Stimulated activated naive CD8-positive, alpha-beta T cell treated with anti-CD3 and anti-CD28 coated beads, Interleukin-15, Interleukin-2, amounts not matched to agents 100 U/mL and 50 U/mL, for 24 hours (primary cell): Measurements from ENCODE around the gene RARB.

Source experiments
- ATAC-seq: fragments of 150-1000 bp; cut with Tn5 transposase; one replicate; pipeline ENCODE4 v1.10.0; 2021
- DNase-seq: peaks from one replicate; pipeline ENCODE4 v3.0.0; 2021

Gene RARB

GRCh38 chr3:25448750-25449692, 21.0 kb downstream of the RARB start:
- no peak for DNase-seq
- no peak for ATAC-seq

- DNase-seq (no peak), ATAC-seq (no peak)
Observed at GRCh38 chr3:25449857-25450256, 21.8 kb downstream of the RARB start.

GRCh38 chr3:25452192-25452591, 24.1 kb downstream of the RARB start:
- ATAC-seq (no peak), DNase-seq (no peak)

GRCh38 chr3:25452740-25453139, 24.7 kb downstream of the RARB start:
- no peak for ATAC-seq
- DNase-seq = no peak

GRCh38 chr3:25453619-25454004, 25.5 kb downstream of the RARB start:
- no peak for DNase-seq
- no peak for ATAC-seq

GRCh38 chr3:25454005-25454927, 26.2 kb downstream of the RARB start:
- ATAC-seq (no peak), DNase-seq (no peak)

DNA sequence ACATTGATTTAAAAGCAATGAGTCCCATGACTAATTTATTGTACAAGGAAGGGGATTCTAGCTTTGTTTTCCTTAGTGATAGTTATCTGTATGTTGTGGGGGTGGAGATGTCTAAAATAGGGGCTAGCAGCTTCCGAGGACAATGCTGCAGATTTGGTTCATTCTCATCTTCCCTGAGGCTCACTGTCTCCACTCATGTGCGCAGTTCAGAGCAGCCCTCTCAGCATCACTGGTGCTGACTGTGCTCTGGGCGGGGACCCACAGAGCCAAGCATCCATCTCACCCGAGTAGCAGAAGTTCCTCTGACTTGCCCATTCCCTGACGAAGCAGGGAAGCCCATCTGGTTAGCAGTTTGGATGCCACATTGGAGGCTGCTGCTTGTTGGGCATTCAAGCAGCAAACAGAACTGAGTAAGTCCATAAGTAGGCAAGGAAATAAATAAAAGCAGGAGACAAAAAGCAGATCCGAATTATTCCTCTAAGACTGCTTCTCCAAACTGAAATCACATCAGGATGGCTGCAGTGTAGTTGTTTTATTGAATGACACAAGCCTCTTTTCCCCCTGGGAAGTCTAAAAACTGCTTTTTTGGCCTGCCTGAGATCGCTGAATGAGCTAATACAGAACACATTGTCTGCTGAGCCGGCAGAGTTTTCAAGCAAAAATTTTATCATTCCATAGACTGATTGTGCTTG, 27.5 kb downstream of the RARB start:
- ATAC-seq (no peak), DNase-seq (no peak)

- ATAC-seq (no peak), DNase-seq (no peak)
Observed at GRCh38 chr3:25456723-25457670, 28.9 kb downstream of the RARB start.

- DNase-seq (no peak), ATAC-seq (no peak)
Observed at GRCh38 chr3:25457671-25458419, 29.8 kb downstream of the RARB start.

DNA sequence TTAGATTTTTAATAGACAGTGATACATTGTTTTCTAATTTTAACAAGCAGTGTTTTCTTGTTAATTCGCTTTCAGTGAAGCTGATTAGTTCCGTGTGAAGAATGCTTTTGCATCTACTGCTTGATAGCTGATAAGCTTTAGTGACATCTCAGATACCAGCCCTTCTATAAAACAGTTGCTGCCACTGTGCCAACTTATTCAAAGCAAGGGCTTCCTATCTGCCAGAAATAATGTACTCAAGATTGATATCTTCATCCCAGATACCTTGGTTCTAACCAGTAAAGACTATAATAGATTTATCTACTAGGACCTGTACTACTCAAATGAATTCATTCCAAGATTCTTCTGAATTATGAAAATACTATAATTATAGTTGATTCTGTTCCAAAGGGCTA, 30.4 kb downstream of the RARB start:
- DNase-seq = no peak
- no peak for ATAC-seq

DNA sequence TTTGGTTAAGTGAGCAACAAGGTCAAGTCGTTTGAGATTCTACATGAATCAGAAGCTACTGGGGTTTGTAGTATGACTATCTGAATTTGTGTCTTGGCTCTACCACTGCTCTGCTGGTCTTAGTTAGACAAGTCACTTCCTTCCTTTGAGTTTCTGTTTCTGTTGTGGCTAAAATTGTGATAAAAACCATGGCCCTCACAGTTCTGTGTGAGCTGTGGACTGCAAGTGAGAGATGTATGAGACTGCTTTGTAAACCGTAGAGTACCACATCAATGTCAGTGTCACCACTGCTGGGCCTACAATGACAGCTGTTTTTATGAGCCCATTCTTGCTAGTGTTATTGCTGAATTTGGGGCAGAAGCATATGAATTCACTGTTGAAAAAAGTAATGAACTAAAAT, 32.7 kb downstream of the RARB start:
- peak; percentile 57 for ATAC-seq
- no peak for DNase-seq

DNA sequence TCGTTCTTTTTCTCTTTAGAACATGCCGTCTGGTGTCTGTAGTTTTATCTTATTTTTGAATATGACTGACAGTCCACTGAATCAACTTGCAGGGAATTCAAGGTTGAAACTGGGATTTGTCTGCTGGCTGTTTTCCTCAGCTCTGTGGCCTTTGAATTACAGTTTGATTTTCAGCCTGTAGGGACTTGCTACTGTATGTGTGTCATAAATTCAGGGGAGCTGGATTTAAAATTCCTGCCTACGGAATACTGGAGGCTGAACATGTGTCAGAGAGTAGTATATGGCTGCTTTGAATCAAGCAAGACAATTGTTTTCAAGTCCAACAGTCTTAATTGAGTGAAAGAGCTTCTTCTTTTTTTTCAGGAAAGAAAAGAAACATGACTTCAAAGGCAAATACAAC, 33.9 kb downstream of the RARB start:
- DNase-seq (no peak), ATAC-seq (no peak)

DNA sequence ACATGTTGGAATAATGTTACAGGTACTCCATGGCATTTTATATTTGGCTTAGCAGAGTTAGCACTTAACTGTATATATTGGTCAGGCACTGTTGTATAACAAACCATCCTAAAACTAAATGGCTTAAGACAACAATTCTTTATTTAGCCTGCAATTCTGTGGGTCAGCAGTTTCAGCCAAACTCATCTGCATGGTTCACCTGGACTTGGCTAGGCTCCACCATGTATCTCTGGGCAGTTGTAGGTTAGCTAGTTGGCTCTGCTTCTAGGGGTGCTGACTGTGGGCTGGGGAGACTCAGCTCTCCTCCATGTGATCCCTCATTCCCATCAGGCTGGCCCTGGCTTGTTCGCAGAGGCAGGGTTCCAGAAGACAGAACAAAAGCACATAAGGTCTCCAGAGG, 34.4 kb downstream of the RARB start:
- ATAC-seq (no peak), DNase-seq (no peak)

DNA sequence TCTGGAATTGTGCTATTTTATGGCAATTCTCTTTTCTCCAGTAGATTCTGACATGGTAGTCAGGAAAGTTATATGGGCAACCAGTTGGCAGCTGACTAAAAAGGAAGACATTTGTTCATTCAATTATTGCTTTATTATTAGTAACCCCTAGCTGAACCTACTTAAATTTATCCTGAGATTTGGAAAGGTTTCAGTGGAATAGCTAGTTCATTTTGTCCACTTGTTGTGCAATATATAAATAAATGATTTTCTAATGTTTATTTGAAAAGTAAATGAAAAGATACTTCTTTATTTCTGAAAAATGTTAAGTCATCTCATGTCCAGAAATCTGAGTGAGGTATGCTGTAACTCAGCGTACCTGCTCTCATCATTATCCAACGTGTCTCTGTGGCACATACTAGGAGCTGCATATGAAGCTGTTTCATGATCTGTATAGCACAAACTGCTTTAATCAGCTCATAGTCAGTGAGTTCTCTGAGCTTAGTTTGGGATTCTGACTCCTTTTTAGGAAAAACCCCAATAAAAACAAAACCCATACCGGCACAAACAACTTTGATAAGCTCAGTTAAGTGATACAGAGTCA, 35.9 kb downstream of the RARB start:
- no peak for DNase-seq
- no peak for ATAC-seq

DNA sequence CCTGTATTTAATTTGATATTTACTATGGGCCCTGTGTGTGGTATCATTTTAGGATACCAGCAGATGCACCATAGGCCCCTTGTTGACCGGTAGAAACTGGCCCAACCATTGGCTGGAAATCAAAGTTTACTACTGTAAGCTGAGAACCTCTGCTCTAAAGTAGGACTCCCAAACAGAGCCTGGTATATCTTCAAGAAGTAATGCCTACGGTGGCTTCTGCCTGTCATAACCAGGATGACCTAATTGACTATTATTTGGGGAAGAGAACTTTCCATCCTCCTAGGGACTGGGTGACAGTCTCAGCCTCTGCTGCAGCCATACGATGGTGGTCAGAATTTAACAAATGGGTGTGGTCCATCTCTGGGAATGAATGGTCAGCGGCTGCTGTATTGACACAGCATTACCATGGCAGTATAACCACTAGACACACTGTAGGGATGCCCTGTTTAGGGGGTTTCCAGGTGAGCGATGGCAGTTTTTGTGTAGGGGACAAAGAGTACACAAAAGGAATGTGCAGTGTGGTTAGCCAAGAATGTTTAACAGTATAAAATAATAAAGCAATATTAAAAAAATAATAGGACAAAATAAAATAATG, 37.3 kb downstream of the RARB start:
- ATAC-seq (no peak), DNase-seq (no peak)

- DNase-seq (no peak), ATAC-seq (no peak)
Observed at GRCh38 chr3:25468866-25469319, 40.8 kb downstream of the RARB start.

DNA sequence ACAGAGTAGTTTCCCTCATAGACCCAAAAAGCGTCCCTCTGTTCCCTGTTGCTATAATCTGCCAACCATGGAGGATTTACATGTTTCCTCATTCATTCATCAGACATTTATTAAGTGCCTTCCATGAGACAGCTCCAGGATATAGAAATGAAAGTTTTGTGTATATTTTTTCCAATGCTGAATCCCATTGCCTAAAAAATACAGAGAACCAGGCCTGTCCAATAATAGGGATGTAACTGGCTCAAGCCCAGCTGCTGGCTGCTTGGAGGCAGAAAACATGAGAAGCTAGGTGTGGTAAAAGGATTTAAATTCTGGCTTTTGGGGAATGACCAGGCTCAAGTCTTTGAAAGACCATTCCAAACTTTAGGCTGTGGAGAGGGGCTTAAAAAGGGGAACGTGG, 41.5 kb downstream of the RARB start:
- DNase-seq = no peak
- ATAC-seq = no peak

DNA sequence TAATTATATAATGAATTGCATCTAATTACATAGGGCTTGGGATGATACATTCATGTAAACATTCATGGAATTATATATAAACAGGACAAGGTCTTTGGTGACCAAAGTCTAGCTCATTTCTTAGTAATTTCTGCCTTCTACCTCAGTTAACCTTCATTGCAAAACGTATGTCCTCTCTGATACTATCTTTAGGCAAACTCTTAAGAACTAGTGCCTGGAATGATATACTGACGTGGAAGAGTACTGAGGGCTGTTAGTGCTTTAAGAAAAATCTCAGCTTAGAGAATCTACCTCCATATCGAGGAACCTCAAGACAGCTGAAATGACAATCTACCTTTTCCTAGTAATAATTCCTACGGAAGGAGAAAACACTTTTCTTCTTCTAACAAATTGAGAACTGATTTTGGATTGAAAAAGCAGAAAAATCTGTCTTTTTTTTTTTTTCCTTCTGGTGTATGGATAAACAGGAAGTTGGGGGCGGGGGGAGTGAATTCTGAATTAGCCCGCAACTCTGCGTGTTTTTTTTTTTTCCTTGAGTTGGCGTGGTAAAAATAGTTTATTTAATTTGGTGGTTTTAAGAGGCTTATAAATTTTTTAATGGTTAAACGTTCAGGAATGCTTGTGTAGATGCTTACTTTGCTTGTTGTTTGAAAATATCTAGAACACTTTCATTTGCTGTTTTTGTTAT, 43.2 kb downstream of the RARB start:
- no peak for ATAC-seq
- DNase-seq = no peak

DNA sequence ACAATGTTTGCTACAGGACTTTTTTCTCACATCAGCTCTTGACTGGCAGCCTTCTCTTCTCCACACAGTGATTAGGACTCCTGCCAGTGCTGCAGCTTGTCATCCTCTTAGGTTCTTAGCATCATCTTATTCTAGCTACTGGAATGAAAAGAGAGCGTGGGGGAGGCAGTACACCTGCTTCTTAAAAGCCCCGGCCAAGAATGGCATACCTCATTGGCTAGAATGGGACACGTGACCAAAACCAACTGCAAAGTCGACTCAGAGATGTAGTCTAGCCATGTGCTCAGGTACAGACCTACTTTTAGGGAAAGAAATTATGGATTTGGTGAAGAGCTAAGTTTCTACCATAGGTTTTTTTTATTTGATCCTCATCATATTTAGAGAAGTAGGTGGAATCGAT, 44.1 kb downstream of the RARB start:
- ATAC-seq (no peak), DNase-seq (no peak)
